Astrocyte (in vitro differentiated cells and primary cell): ENCODE results near the gene ZNF629.

Experiments used
- CTCF ChIP-seq: IDR thresholded peaks from 2 replicates; pipeline ENCODE4 v1.5.1; 2011; ENCODE audit warnings: low read depth, mild to moderate bottlenecking, inconsistent platforms, low read length, moderate library complexity; ENCODE audit not compliant: insufficient read depth
- EZH2 ChIP-seq: IDR thresholded peaks from 2 replicates; pipeline ENCODE4 v1.6.1; 2012; ENCODE audit warnings: mild to moderate bottlenecking, low read length, inconsistent platforms; ENCODE audit not compliant: insufficient read depth

- no peak for TF ChIP-seq CTCF
- TF ChIP-seq EZH2: no peak
Measured at GRCh38 chr16:30785126-30786106, 1.6 kb downstream of the ZNF629 start.
